HCT116 (cell line): ENCODE data around the gene ICA1L.
"Not testable (repeated sequence)": the region's sequence is repeated elsewhere in the genome, so short reads cannot be mapped to it uniquely, and the experiment has no call there.

Experiments
- POLR2A ChIP-seq: IDR thresholded peaks from 2 replicates; pipeline ENCODE4 v1.7.0; 2011; ENCODE audit warnings: borderline replicate concordance; ENCODE audit not compliant: insufficient read depth, insufficient read length; ENCODE audit errors: extremely low read depth
- POLR2AphosphoS5 ChIP-seq: IDR thresholded peaks from 2 replicates; pipeline ENCODE4 v1.6.1; 2011; ENCODE audit warnings: mild to moderate bottlenecking, low read depth, low read length, moderate library complexity
- RAD21 ChIP-seq: IDR thresholded peaks from 2 replicates; pipeline ENCODE4 v1.6.1; 2012; ENCODE audit warnings: low read depth, mild to moderate bottlenecking

DNA sequence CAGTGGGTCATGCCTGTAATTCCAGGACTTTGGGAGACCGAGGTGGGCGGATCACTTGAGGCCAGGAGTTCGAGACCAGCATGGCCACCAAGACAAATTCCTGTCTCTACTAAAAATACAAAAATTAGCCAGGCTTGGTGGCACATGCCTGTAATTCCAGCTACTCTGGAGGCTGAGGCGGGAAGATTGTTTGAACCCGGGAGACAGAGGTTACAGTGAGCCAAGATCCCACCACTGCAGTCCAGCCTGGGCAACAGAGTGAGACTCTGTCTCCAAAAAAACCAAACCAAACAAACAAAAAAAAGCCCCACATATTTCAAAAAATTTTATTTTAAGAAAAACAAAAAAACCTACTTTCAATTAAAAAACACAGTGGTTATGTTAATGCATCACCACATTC, 38.7 kb upstream of the ICA1L start:
- TF ChIP-seq POLR2A, RAD21, POLR2AphosphoS5: not testable (repeated sequence)
